Activated CD4-positive, alpha-beta T cell treated with anti-CD3 and anti-CD28 coated beads, Interleukin-2, amount 50 U/mL, for 48 hours (primary cell): Measurements from ENCODE around the gene SPON1.

Source experiments
- DNase-seq, 2 experiments: peaks; one replicate each; pipeline ENCODE4 v3.0.0-alpha.2; 2020

The SPON1 gene

GRCh38 chr11:14299921-14300320 is 337.4 kb downstream of the SPON1 start:
- DNase-seq: no peak

DNA sequence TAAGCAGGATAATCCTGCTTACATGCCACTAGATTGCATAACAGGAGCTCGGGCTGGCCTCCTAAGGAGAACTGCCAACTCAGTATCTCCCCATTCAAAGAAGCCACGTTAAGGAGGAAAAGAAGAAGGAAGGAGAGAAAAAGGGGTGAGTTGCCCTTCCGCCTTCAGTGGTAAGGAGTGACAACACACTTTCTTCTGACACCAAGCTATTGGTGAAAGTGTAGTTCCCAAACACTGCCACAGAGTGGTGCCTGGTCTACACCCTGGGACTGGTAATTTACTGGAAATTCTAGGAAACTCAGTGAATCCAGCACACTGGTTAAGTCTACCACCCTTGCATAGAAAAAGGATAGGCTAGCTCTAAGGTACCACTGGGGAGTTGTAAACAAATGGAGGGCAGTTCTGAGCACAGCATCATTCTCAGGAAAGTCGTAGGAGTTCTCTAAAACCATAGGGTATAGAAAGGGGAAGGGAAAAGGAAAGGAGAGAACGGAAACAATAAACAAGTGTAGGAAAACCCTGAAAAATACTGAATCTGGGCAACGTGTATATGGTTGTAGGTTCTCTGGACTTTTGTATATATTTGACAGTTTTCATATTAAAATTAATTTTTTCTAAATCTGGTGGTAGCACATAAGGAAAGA is 338.3 kb downstream of the SPON1 start:
- DNase-seq: peak; percentile 28 to 57

DNA sequence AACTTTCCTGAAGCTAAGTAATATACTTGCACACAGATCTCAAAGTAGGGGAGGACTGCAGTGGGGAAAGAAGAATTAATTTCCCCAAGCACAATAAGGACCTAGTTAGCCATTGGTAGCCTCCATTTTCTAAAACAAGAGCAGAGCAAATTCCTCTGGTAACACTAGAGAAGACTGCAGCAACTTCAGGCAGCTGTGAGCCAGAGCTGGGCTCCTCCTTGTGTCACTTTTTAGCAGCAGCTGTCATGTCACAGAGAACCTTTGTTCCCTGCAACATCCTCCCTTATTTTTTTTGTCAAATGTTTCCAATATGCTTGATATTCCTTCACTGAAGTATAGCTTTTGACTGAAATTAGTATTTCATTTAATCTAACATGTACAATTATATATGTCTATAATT is 342.1 kb downstream of the SPON1 start:
- DNase-seq: no peak

- DNase-seq: no peak
These were observed 343.1 kb downstream of the SPON1 start for GRCh38 chr11:14305649-14306048.

DNA sequence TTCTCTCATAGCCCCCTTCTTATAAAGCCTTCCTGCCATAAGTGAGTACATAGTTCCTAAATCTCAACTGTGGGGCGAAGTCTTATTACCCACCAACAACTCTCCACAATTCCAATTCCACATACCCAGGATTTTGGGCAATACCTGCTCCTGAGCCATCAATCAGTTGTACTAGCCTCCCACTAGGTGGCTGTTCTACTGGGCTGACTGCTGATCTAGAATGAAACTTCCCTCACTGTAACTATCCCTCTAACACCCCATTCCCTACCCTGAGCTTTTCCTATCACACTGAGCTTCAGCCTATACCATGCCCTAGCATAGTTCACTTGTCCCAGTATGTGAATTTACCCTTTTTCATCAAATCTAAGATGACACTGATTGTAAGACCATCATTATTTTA is 344.0 kb downstream of the SPON1 start:
- no peak for DNase-seq

DNA sequence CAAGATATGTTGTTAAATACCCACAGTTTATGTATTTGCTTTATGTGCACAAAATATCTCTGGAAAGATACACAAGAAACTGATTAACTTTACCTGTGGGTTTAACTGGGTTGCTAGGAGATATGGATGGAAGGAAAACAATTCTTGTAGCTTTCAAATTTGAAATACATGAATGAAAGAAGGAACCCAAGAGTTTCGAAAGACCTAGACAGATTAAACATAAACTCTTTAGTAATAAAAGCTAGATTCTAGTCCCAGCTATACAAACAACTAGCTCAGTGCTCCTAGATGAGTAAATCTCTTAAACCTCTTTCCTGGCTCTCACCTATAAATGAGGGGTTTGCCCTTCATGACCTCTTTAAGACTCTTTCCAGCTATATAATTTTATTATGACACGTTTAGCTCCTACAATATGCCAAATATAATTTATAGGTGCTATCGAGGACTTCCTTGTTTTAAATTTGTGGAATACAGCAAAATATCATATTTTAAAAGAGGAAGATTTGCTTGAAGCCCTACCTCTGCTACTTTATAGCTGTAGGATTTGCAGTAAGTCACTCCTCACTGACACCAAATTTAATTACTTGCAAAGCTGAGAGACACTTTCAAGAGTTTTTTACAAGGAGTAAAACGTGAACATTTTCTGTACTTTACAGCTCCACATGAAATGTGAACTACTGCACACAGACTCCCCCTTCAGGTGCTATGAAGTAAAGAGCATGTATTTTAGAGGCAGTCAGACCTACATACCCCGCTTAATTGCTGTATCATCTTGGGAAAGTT is 345.8 kb downstream of the SPON1 start:
- no peak for DNase-seq

GRCh38 chr11:14308897-14309387 is 346.4 kb downstream of the SPON1 start:
- no peak for DNase-seq

GRCh38 chr11:14309425-14310192 is 347.1 kb downstream of the SPON1 start:
- no peak for DNase-seq

GRCh38 chr11:14310679-14311078 is 348.2 kb downstream of the SPON1 start:
- no peak for DNase-seq

- no peak for DNase-seq
These were observed 350.4 kb downstream of the SPON1 start for GRCh38 chr11:14312736-14313438.

GRCh38 chr11:14314127-14314526 is 351.6 kb downstream of the SPON1 start:
- DNase-seq: no peak

DNA sequence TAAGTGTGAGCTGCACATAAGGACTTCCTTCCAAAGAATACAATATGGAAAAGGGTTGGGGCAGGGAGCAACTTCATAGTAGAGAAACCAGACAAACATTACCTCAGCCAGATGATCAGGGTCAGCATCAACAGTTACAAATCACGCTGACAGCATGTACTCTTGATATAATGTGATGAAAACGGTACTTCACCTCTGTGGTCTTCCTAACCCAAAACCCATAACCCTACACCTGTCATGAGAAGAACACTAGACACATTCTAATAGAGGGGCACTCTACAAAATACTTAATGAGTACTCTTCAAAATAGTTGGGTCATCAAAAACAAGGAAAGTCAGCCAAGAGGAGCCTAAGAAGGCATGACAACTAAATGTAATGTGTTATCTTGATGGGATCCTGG is 352.6 kb downstream of the SPON1 start:
- no peak for DNase-seq
